Measurements from ENCODE around the gene LY6G6C.
"Not testable (repeated sequence)": the region's sequence is repeated elsewhere in the genome, so short reads cannot be mapped to it uniquely, and the experiment has no call there.

DNA sequence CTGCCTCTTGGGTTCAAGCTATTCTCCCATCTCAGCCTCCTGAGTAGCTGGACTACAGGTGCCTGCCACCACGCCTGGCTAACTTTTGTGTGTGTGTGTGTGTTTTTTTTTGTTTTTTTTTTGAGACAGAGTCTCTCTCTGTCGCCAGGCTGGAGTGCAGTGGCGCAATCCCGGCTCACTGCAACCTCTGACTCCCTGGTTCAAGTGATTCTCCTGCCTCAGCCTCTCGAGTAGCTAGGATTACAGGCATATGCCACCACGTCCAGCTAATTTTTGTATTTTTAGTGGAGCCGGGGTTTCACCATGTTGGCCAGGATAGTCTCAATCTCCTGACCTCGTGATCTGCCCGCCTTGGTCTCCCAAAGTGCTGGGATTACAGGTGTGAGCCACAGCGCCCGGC lies 12.4 kb downstream of the LY6G6C start:
- TF ChIP-seq, protein P1, sequence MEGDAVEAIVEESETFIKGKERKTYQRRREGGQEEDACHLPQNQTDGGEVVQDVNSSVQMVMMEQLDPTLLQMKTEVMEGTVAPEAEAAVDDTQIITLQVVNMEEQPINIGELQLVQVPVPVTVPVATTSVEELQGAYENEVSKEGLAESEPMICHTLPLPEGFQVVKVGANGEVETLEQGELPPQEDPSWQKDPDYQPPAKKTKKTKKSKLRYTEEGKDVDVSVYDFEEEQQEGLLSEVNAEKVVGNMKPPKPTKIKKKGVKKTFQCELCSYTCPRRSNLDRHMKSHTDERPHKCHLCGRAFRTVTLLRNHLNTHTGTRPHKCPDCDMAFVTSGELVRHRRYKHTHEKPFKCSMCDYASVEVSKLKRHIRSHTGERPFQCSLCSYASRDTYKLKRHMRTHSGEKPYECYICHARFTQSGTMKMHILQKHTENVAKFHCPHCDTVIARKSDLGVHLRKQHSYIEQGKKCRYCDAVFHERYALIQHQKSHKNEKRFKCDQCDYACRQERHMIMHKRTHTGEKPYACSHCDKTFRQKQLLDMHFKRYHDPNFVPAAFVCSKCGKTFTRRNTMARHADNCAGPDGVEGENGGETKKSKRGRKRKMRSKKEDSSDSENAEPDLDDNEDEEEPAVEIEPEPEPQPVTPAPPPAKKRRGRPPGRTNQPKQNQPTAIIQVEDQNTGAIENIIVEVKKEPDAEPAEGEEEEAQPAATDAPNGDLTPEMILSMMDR (conservative IDR thresholded peaks at IDR 0.05; ENCODE audit: low read depth, low read length) = not testable (repeated sequence)
- TF ChIP-seq POLR2A (IDR thresholded peaks at IDR 0.05; ENCODE audit: low read depth, low read length); CHD1 (IDR thresholded peaks at IDR 0.05; ENCODE audit: low read depth, low read length); RCOR1 (IDR thresholded peaks at IDR 0.05; ENCODE audit: insufficient replicate concordance, low read length); MXI1 (IDR thresholded peaks at IDR 0.05; ENCODE audit: borderline replicate concordance, low read depth, low read length); SMC3 (IDR thresholded peaks at IDR 0.05; ENCODE audit: low read depth, low read length); RFX5 (IDR thresholded peaks at IDR 0.05; ENCODE audit: low read depth, low read length): not testable (repeated sequence)
